Uterus (tissue), 4 donors: Measurements from ENCODE around the gene TGFB1. TPM values are rescaled to one million over a fixed set of nuclear protein-coding genes. Genes with fewer than 3 reads are reported as not detected.

Experiments used
- DNase-seq, 2 donors: peaks; one replicate each; pipeline ENCODE4 v3.0.0-alpha.2; 2019 to 2020
- H3K27ac ChIP-seq, 2 donors: fragments of 200-600 bp; sonication (generic); 1 replicate in 1 of 2; 2 replicates in 1 of 2; pipeline ENCODE4 v1.5.1; 2016 to 2018
- H3K27me3 ChIP-seq, 2 donors: fragments of 200-600 bp; sonication (generic); one replicate each; pipeline ENCODE4 v1.5.1; 2018 to 2019; ENCODE audit warnings: control low read depth in 1 of 2
- H3K36me3 ChIP-seq, 2 donors: fragments of 200-600 bp; sonication (generic); one replicate each; pipeline ENCODE4 v1.5.1; 2019; ENCODE audit warnings: control low read depth in 1 of 2
- H3K4me1 ChIP-seq, 2 donors: fragments of 200-600 bp; sonication (generic); one replicate each; pipeline ENCODE4 v1.5.1; 2018 to 2019; ENCODE audit warnings: control low read depth in 1 of 2
- H3K4me3 ChIP-seq, 2 donors: fragments of 200-600 bp; sonication (generic); 1 replicate in 1 of 2; 2 replicates in 1 of 2; pipeline ENCODE4 v1.5.1; 2018 to 2019; ENCODE audit warnings: mild to moderate bottlenecking in 1 of 2
- H3K9me3 ChIP-seq, 2 donors: fragments of 200-600 bp; sonication (generic); one replicate each; pipeline ENCODE4 v1.5.1; 2019; ENCODE audit warnings: control low read depth in 1 of 2
- POLR2A ChIP-seq, 2 donors: fragments of 450-650 bp; IDR thresholded peaks; one replicate each; pipeline ENCODE4 v1.6.1; 2016; ENCODE audit warnings: antibody characterized with exemption in 2 of 2, mild to moderate bottlenecking in 1 of 2, moderate library complexity in 1 of 2
- intact Hi-C: fragments of 100-400 bp; cut with DNase I; formaldehyde crosslinking; loops from one replicate; pipeline ENCODE4 v1.15.1; 2023; ENCODE audit warnings: low total_unique reads
- total RNA-seq, 4 donors: library from RNA; depleted of rRNA in 3 of 4; stranded (reverse); fragments of >200 nt in 3 of 4; gene quantifications; one replicate each; pipeline versions ENCODE4 v1.1.0 to v1.2.4, GENCODE V29; 2014 to 2023
- TF ChIP-seq, protein P1 (sequence below), 4 experiments: fragments of 200-600 bp in 2 of 4; fragments of 450-650 bp in 2 of 4; sonication (generic) in 2 of 4; IDR thresholded peaks; one replicate each; pipeline ENCODE4 v1.5.1; 2016 to 2019; ENCODE audit warnings: antibody characterized with exemption in 4 of 4, mild to moderate bottlenecking in 2 of 4, moderate library complexity in 1 of 4
- donor health status: DM: yes; HTN: yes; CAD: no.

Gene TGFB1
- total RNA-seq, 4 donors from 2014 or later: 6.7 to 61.7 (median 15.7) TPM

DNA sequence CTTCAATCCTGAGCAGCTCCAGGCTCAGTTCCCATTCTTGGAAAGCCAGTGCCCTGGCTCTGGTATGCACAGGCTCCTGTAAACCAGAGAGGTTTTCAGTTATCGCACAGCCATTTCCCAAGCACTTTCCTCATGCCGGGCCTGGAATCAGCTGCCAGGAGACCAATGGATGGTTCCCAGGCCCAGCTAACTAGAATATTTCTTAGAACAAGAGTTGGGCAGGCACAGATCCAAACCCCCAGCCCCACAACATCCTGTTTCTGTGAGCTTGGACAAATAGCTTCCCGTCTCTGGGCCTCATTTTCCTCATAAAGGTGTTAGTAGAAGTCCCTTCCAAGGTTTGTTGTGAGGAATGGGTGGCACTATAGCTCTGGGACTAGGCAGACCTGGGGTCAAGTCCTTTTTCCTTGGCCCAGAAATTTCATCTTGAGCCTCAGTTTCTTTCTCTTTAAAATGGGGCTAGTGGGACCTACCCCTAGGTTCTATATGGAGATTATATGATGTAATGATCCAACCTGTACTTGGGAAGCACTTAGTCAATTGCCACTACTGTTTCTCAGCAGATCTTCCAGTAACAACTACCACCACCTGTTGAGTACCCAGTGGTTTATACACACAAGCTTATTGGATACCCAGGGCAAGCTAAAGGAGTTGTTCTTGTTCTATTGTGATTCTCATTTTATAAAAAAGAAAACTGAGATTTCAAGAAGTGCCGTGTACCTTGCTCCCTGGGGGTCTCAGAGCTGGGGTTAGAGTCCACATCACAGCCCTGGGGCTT lies 48.8 kb downstream of the TGFB1 start:
- Histone ChIP-seq H3K36me3 (no peaks in the 10 kb centered on the region), H3K4me1 (peaks cover 0 to 9% of the 10 kb centered on the region in 2 donors), H3K27me3 (no peaks in the 10 kb centered on the region), H3K4me3 (no peak overlapping the region), H3K27ac (no peak overlapping the region), H3K9me3 (no peaks in the 10 kb centered on the region)
- DNase-seq: no peak
- TF ChIP-seq POLR2A (IDR thresholded peaks at IDR 0.05): no peak
- TF ChIP-seq, protein P1, sequence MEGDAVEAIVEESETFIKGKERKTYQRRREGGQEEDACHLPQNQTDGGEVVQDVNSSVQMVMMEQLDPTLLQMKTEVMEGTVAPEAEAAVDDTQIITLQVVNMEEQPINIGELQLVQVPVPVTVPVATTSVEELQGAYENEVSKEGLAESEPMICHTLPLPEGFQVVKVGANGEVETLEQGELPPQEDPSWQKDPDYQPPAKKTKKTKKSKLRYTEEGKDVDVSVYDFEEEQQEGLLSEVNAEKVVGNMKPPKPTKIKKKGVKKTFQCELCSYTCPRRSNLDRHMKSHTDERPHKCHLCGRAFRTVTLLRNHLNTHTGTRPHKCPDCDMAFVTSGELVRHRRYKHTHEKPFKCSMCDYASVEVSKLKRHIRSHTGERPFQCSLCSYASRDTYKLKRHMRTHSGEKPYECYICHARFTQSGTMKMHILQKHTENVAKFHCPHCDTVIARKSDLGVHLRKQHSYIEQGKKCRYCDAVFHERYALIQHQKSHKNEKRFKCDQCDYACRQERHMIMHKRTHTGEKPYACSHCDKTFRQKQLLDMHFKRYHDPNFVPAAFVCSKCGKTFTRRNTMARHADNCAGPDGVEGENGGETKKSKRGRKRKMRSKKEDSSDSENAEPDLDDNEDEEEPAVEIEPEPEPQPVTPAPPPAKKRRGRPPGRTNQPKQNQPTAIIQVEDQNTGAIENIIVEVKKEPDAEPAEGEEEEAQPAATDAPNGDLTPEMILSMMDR (IDR thresholded peaks at IDR 0.05): no peak
- intact Hi-C loops: loop anchor here (5.0 kb wide), 1 partner anchor 38 kb away; no protein-coding TSS in a partner anchor

DNA sequence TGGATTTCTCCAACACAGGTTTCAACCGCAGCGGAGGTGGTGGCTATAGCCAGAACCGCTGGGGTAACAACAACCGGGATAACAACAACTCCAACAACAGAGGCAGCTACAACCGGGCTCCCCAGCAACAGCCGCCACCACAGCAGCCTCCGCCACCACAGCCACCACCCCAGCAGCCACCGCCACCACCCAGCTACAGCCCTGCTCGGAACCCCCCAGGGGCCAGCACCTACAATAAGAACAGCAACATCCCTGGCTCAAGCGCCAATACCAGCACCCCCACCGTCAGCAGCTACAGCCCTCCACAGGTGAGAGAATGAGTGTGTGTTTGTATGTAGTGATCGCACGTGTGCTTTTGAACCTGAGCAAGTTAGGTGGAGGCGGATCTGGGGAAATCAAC lies 49.8 kb downstream of the TGFB1 start:
- TF ChIP-seq POLR2A (IDR thresholded peaks at IDR 0.05): no peak
- TF ChIP-seq, protein P1 (IDR thresholded peaks at IDR 0.05): no peak
- no peaks in the 10 kb centered on the region for H3K27me3 ChIP-seq
- no peak overlapping the region for H3K4me3 ChIP-seq
- no peak for DNase-seq
- intact Hi-C loops: no loop called here
- H3K27ac ChIP-seq: no peak overlapping the region
- H3K4me1 ChIP-seq: peaks cover 0 to 16% of the 10 kb centered on the region in 2 donors
- H3K9me3 ChIP-seq: no peaks in the 10 kb centered on the region
- no peaks in the 10 kb centered on the region for H3K36me3 ChIP-seq

DNA sequence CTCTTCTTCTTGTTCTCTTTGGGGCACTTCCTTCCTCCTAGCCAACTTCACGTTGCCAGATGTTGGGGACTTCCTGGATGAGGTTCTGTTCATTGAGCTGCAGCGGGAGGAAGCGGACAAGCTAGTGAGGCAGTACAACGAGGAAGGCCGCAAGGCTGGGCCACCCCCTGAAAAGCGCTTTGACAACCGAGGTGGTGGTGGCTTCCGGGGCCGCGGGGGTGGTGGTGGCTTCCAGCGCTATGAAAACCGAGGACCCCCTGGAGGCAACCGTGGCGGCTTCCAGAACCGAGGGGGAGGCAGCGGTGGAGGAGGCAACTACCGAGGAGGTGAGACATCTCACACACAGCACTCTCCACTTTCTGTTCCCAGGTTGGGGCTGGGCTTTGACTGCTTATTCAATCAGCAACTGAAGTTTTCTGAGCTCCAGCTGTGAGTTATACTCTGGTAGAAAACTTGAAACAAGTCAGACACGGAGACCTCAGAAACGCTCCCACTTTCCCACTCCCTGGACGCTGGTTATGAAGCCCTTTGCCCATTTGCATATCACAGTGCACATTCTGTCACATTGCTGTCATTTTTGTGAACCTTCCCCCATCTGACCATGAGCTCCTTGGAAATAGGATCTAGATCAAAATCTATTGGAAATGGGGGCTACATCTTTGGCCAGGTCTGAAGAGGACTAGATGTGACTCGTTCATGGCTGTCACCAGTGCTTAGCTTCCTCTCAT lies 50.9 kb downstream of the TGFB1 start:
- intact Hi-C loops: no loop called here
- no peaks in the 10 kb centered on the region for H3K9me3 ChIP-seq
- TF ChIP-seq, protein P1 (IDR thresholded peaks at IDR 0.05): no peak
- TF ChIP-seq POLR2A (IDR thresholded peaks at IDR 0.05): no peak
- no peak for DNase-seq
- peak overlapping the region in 1 of 2 donors; percentile 29 for H3K27ac ChIP-seq
- no peaks in the 10 kb centered on the region for H3K36me3 ChIP-seq
- no peaks in the 10 kb centered on the region for H3K27me3 ChIP-seq
- H3K4me3 ChIP-seq: no peak overlapping the region
- H3K4me1 ChIP-seq: peaks cover 0 to 16% of the 10 kb centered on the region in 2 donors

DNA sequence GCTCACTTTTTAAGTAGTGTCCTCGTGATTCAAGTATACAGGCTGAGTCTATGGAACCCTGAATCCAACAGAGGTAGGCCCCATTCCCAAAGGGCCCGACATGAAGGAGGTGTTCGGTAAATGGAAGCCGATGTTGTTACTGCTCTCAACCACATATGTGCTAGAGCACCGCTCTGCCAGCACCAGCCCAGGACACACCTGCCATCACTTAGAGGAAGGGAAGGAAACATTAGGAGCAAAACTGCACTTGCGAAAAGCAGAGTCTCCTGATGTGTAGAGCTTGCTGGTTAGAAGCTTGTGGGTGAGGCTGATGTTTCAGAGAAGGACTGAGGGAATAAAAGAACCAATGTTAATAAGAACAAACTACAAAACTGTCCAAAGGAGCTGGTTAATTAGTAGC lies 53.2 kb downstream of the TGFB1 start:
- intact Hi-C loops: no loop called here
- Histone ChIP-seq H3K9me3 (no peaks in the 10 kb centered on the region), H3K27ac (peak overlapping the region in 1 of 2 donors; percentile 69), H3K27me3 (no peaks in the 10 kb centered on the region), H3K4me3 (no peak overlapping the region), H3K36me3 (no peaks in the 10 kb centered on the region), H3K4me1 (peaks cover 0 to 22% of the 10 kb centered on the region in 2 donors)
- no peak for DNase-seq
- no peak for TF ChIP-seq POLR2A (IDR thresholded peaks at IDR 0.05)
- TF ChIP-seq, protein P1 (IDR thresholded peaks at IDR 0.05): no peak

DNA sequence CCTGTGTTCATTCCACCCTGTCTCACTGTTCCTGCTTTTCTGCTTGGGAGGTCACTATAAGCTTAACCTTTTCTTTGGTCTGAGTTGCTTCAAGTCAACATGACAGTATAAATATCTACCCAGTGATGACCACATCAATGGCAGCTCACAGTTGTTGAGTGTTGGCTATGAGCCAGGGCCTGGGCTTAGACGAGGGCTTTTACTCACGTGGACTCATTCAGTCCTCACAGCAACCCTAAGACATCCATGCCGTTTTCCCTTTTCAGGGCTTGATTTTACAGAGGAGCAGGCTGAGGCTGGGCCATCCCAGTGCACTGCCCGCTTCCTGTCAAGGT lies 54.0 kb downstream of the TGFB1 start:
- TF ChIP-seq, protein P1 (IDR thresholded peaks at IDR 0.05): no peak
- TF ChIP-seq POLR2A (IDR thresholded peaks at IDR 0.05): no peak
- H3K9me3 ChIP-seq: no peaks in the 10 kb centered on the region
- peak overlapping the region; percentile 26 to 69 for H3K27ac ChIP-seq
- H3K4me3 ChIP-seq: no peak overlapping the region
- H3K27me3 ChIP-seq: no peaks in the 10 kb centered on the region
- DNase-seq: peak; percentile 37 to 51
- peaks cover 0 to 22% of the 10 kb centered on the region in 2 donors for H3K4me1 ChIP-seq
- no peaks in the 10 kb centered on the region for H3K36me3 ChIP-seq
- intact Hi-C loops: no loop called here
